ENCODE results near the gene ZCWPW1. TPM values are rescaled to one million over a fixed set of nuclear protein-coding genes. Genes with fewer than 3 reads are reported as not detected.

ZCWPW1 gene
- total and polyA plus RNA-seq, 10 of the 15 experiments (the other 5 are each of a cell fraction or from before 2014, with no cell fraction given): 1.3 to 4.4 (median 3.7) TPM

DNA sequence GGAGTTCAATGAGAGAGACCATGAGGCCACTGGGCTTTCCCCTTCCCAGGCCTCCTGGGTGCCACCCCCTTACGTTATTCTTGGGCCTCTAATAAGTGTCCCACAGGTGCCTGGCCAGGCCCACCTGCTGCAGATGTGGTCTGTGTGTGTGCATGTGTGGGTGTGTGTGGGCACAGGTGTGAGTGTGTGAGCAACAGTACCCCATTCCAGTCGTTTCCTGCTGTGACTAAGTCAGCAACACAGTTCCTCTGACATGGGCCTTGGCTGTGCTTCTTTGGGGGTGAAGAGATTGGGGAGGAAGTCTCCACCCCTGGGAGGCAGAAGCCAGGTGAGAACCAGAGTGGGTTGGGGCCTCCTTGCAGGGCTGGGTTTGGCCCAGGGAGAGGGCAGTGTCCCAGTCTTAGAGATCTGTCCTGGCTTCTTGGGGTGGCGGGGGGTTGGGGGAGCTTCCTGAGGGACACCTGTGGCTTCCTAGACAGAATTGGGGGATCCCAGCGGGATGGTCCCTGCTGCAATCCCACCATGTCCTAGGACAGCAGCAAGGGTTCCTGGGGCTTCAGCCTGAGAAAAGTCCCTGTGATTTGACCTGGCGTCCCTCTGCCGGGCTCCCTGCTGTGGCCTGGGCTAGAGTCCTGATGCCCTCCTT is 74.7 kb downstream of the ZCWPW1 start (continued):
- TF ChIP-seq, protein P1, sequence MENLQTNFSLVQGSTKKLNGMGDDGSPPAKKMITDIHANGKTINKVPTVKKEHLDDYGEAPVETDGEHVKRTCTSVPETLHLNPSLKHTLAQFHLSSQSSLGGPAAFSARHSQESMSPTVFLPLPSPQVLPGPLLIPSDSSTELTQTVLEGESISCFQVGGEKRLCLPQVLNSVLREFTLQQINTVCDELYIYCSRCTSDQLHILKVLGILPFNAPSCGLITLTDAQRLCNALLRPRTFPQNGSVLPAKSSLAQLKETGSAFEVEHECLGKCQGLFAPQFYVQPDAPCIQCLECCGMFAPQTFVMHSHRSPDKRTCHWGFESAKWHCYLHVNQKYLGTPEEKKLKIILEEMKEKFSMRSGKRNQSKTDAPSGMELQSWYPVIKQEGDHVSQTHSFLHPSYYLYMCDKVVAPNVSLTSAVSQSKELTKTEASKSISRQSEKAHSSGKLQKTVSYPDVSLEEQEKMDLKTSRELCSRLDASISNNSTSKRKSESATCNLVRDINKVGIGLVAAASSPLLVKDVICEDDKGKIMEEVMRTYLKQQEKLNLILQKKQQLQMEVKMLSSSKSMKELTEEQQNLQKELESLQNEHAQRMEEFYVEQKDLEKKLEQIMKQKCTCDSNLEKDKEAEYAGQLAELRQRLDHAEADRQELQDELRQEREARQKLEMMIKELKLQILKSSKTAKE (IDR thresholded peaks at IDR 0.05; ENCODE audit: low read depth, poor library complexity, severe bottlenecking): no peak
- TF ChIP-seq EGR1 (IDR thresholded peaks at IDR 0.05; ENCODE audit: borderline replicate concordance in 1 of 2, low read depth in 2 of 2, low read length in 2 of 2): no peak
- no peak for TF ChIP-seq FOXM1 (IDR thresholded peaks at IDR 0.05; ENCODE audit: low read depth, low read length)
- no peak for TF ChIP-seq ZZZ3 (IDR thresholded peaks at IDR 0.05; ENCODE audit: control insufficient read depth, insufficient read length, low read depth)
- TF ChIP-seq, protein P2, sequence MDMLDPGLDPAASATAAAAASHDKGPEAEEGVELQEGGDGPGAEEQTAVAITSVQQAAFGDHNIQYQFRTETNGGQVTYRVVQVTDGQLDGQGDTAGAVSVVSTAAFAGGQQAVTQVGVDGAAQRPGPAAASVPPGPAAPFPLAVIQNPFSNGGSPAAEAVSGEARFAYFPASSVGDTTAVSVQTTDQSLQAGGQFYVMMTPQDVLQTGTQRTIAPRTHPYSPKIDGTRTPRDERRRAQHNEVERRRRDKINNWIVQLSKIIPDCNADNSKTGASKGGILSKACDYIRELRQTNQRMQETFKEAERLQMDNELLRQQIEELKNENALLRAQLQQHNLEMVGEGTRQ (IDR thresholded peaks at IDR 0.05; ENCODE audit: borderline replicate concordance, low read depth, low read length): no peak
- TF ChIP-seq CBX3 (IDR thresholded peaks at IDR 0.05; ENCODE audit: borderline replicate concordance, low read depth): no peak
- TF ChIP-seq SPI1 (IDR thresholded peaks at IDR 0.05; ENCODE audit: borderline replicate concordance, insufficient read depth, low read depth, low read length): no peak
- no peak for TF ChIP-seq SMARCA5 (IDR thresholded peaks at IDR 0.05)
- peak; percentile 33 to 51; a peak in 2 of 4 replicates for TF ChIP-seq IKZF2 (IDR thresholded peaks at IDR 0.05)
- TF ChIP-seq GABPA (IDR thresholded peaks at IDR 0.05; ENCODE audit: low read depth): no peak
- peak; percentile 61; the same call in 1 of the 2 replicates for TF ChIP-seq ATF7 (IDR thresholded peaks at IDR 0.05; ENCODE audit: low read depth)
- TF ChIP-seq MEF2B (IDR thresholded peaks at IDR 0.05; ENCODE audit: partially characterized antibody, poor library complexity, severe bottlenecking): peak; percentile 49
- peak; percentile 40; the same call in 1 of the 2 replicates for TF ChIP-seq POLR2A (IDR thresholded peaks at IDR 0.05; ENCODE audit: low read depth, low read length)
- TF ChIP-seq, protein P3, sequence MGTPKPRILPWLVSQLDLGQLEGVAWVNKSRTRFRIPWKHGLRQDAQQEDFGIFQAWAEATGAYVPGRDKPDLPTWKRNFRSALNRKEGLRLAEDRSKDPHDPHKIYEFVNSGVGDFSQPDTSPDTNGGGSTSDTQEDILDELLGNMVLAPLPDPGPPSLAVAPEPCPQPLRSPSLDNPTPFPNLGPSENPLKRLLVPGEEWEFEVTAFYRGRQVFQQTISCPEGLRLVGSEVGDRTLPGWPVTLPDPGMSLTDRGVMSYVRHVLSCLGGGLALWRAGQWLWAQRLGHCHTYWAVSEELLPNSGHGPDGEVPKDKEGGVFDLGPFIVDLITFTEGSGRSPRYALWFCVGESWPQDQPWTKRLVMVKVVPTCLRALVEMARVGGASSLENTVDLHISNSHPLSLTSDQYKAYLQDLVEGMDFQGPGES (IDR thresholded peaks at IDR 0.05): no peak
- TF ChIP-seq, protein P4, sequence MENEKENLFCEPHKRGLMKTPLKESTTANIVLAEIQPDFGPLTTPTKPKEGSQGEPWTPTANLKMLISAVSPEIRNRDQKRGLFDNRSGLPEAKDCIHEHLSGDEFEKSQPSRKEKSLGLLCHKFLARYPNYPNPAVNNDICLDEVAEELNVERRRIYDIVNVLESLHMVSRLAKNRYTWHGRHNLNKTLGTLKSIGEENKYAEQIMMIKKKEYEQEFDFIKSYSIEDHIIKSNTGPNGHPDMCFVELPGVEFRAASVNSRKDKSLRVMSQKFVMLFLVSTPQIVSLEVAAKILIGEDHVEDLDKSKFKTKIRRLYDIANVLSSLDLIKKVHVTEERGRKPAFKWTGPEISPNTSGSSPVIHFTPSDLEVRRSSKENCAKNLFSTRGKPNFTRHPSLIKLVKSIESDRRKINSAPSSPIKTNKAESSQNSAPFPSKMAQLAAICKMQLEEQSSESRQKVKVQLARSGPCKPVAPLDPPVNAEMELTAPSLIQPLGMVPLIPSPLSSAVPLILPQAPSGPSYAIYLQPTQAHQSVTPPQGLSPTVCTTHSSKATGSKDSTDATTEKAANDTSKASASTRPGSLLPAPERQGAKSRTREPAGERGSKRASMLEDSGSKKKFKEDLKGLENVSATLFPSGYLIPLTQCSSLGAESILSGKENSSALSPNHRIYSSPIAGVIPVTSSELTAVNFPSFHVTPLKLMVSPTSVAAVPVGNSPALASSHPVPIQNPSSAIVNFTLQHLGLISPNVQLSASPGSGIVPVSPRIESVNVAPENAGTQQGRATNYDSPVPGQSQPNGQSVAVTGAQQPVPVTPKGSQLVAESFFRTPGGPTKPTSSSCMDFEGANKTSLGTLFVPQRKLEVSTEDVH (IDR thresholded peaks at IDR 0.05; ENCODE audit: low read depth, partially characterized antibody): no peak
- peak; percentile 71; the same call in 1 of the 2 replicates for TF ChIP-seq TCF12 (IDR thresholded peaks at IDR 0.05; ENCODE audit: low read depth, low read length)
- no peak for TF ChIP-seq MTA2 (IDR thresholded peaks at IDR 0.05; ENCODE audit: low read depth)
- 0 out of 2 replicates have a peak, but pooled peaks have one; percentile 68 for TF ChIP-seq TCF3 (IDR thresholded peaks at IDR 0.05; ENCODE audit: borderline replicate concordance, insufficient read depth, low read depth, low read length)
- no peak for TF ChIP-seq SUZ12 (IDR thresholded peaks at IDR 0.05; ENCODE audit: unreplicated experiment)
- TF ChIP-seq, protein P5, sequence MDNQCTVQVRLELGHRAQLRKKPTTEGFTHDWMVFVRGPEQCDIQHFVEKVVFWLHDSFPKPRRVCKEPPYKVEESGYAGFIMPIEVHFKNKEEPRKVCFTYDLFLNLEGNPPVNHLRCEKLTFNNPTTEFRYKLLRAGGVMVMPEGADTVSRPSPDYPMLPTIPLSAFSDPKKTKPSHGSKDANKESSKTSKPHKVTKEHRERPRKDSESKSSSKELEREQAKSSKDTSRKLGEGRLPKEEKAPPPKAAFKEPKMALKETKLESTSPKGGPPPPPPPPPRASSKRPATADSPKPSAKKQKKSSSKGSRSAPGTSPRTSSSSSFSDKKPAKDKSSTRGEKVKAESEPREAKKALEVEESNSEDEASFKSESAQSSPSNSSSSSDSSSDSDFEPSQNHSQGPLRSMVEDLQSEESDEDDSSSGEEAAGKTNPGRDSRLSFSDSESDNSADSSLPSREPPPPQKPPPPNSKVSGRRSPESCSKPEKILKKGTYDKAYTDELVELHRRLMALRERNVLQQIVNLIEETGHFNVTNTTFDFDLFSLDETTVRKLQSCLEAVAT (IDR thresholded peaks at IDR 0.05): no peak
- no peak for TF ChIP-seq NFYA (IDR thresholded peaks at IDR 0.05; ENCODE audit: borderline replicate concordance, low read depth, low read length)
